Activated naive CD8-positive, alpha-beta T cell treated with anti-CD3 and anti-CD28 coated beads, Interleukin-2, amount 10 ng/mL, durations not matched to agents 7 days and 5 days (primary cell): Measurements from ENCODE around the gene VAMP8. TPM values are rescaled to one million over a fixed set of nuclear protein-coding genes. Genes with fewer than 3 reads are reported as not detected.
A peak's percentile ranks its signal among the peaks of the same experiment; 100 is the strongest.

Source experiments
- ATAC-seq: fragments of 150-1000 bp; cut with Tn5 transposase; one replicate; pipeline ENCODE4 v1.10.0; 2021; ENCODE audit warnings: low read depth, moderate library complexity
- POLR2A ChIA-PET: fragments of 350-600 bp; sonication (Branson Sonifier 250); formaldehyde crosslinking; loops from one replicate; lab custom pipeline; 2021; ENCODE audit warnings: antibody characterized with exemption; lab: Charles Lee
- DNase-seq: peaks from one replicate; pipeline ENCODE4 v3.0.0; 2021
- H3K27ac Mint-ChIP-seq: one replicate; pipeline ENCODE4 v1.8.0; 2022; ENCODE audit warnings: mild to moderate bottlenecking, mixed read lengths
- H3K27me3 Mint-ChIP-seq: one replicate; pipeline ENCODE4 v1.8.0; 2022; ENCODE audit warnings: mild to moderate bottlenecking, moderate library complexity, mixed read lengths
- H3K36me3 Mint-ChIP-seq: one replicate; pipeline ENCODE4 v1.8.0; 2021; ENCODE audit warnings: mild to moderate bottlenecking, mixed read lengths
- H3K4me1 Mint-ChIP-seq: one replicate; pipeline ENCODE4 v1.8.0; 2021; ENCODE audit warnings: mixed read lengths
- H3K4me3 Mint-ChIP-seq: one replicate; pipeline ENCODE4 v1.8.0; 2022; ENCODE audit warnings: mild to moderate bottlenecking, moderate library complexity, mixed read lengths
- H3K9me3 Mint-ChIP-seq: one replicate; pipeline ENCODE4 v1.8.0; 2021; ENCODE audit warnings: mixed read lengths
- total RNA-seq, 2 experiments: library from RNA; stranded (reverse); gene quantifications; one replicate each; pipeline ENCODE4 v1.2.3, GENCODE V29; 2021

The VAMP8 gene
- total RNA-seq, 2 experiments from 2014 or later: 128 to 135 TPM

- Mint-ChIP-seq H3K4me1 (peaks cover 13% of the 10 kb centered on the region), H3K36me3 (no peaks in the 10 kb centered on the region), H3K27ac (no peak overlapping the region), H3K9me3 (no peaks in the 10 kb centered on the region), H3K27me3 (peaks cover 9% of the 10 kb centered on the region), H3K4me3 (no peak overlapping the region)
- ATAC-seq (no peak), DNase-seq (no peak)
- POLR2A ChIA-PET: interaction anchor here (0.7 kb wide), 1 partner anchor 17 kb away, joined by 3 read pairs; no protein-coding TSS in a partner anchor
Observed at GRCh38 chr2:85566265-85566664, 11.1 kb upstream of the VAMP8 start.

GRCh38 chr2:85575739-85576138 is 1.6 kb upstream of the VAMP8 start:
- Mint-ChIP-seq H3K4me1 (peaks cover 23% of the 10 kb centered on the region), H3K36me3 (peaks cover 9% of the 10 kb centered on the region), H3K9me3 (no peaks in the 10 kb centered on the region), H3K27me3 (peaks cover 9% of the 10 kb centered on the region), H3K4me3 (no peak overlapping the region), H3K27ac (no peak overlapping the region)
- no peak for ATAC-seq
- POLR2A ChIA-PET: interaction anchor here (0.6 kb wide), 4 partner anchors 13 to 278 kb away, joined by 3 to 5 read pairs (median 3); no protein-coding TSS in a partner anchor
- DNase-seq: no peak

- ATAC-seq: no peak
- Mint-ChIP-seq H3K36me3 (peaks cover 16% of the 10 kb centered on the region), H3K9me3 (no peaks in the 10 kb centered on the region), H3K27ac (peak overlapping the region; percentile 90), H3K27me3 (peaks cover 4% of the 10 kb centered on the region), H3K4me3 (peak overlapping the region; percentile 92), H3K4me1 (peaks cover 27% of the 10 kb centered on the region)
- POLR2A ChIA-PET: interaction anchor here (0.7 to 4.5 kb wide), 7 partner anchors 12 to 250 kb away, joined by 3 to 30 read pairs (median 9); partner anchors contain the start of genes GGCX, RNF181 and TGOLN2
- no peak for DNase-seq
Observed at GRCh38 chr2:85577063-85577385, 362 bp upstream of the VAMP8 start.

GRCh38 chr2:85578243-85579180 is 1.1 kb downstream of the VAMP8 start:
- H3K4me3 Mint-ChIP-seq: peak overlapping the region; percentile 92
- POLR2A ChIA-PET: interaction anchor here (0.8 to 4.5 kb wide), 14 partner anchors 9 to 251 kb away, joined by 3 to 30 read pairs (median 5); partner anchors contain the start of genes C2orf68, GGCX, MAT2A and RNF181
- H3K4me1 Mint-ChIP-seq: peaks cover 33% of the 10 kb centered on the region
- DNase-seq: peak; percentile 45
- peak; percentile 40 for ATAC-seq
- H3K27ac Mint-ChIP-seq: peak overlapping the region; percentile 90
- H3K36me3 Mint-ChIP-seq: peaks cover 23% of the 10 kb centered on the region
- no peaks in the 10 kb centered on the region for H3K9me3 Mint-ChIP-seq
- no peaks in the 10 kb centered on the region for H3K27me3 Mint-ChIP-seq

GRCh38 chr2:85579266-85579935 is 2.0 kb downstream of the VAMP8 start:
- Mint-ChIP-seq H3K36me3 (peaks cover 24% of the 10 kb centered on the region), H3K4me1 (peaks cover 39% of the 10 kb centered on the region)
- DNase-seq: no peak

GRCh38 chr2:85580206-85580605 is 2.8 kb downstream of the VAMP8 start:
- DNase-seq: no peak
- H3K4me3 Mint-ChIP-seq: peak overlapping the region; percentile 92
- H3K27ac Mint-ChIP-seq: no peak overlapping the region
- peaks cover 24% of the 10 kb centered on the region for H3K36me3 Mint-ChIP-seq
- ATAC-seq: no peak
- POLR2A ChIA-PET: interaction anchor here (0.6 to 4.5 kb wide), 7 partner anchors 7 to 1495 kb away, joined by 3 to 30 read pairs (median 5); partner anchors contain the start of genes GGCX, RNF181 and TGOLN2
- H3K4me1 Mint-ChIP-seq: peaks cover 43% of the 10 kb centered on the region
- H3K27me3 Mint-ChIP-seq: no peaks in the 10 kb centered on the region
- H3K9me3 Mint-ChIP-seq: no peaks in the 10 kb centered on the region

More at GRCh38 chr2:85579266-85579935, 2.0 kb downstream of the VAMP8 start:
- POLR2A ChIA-PET: interaction anchor here (0.6 to 4.5 kb wide), 12 partner anchors 8 to 1496 kb away, joined by 3 to 30 read pairs (median 4); partner anchors contain the start of genes GGCX, RNF181, SH2D6 and TGOLN2
- ATAC-seq: no peak
- Mint-ChIP-seq H3K27ac (peak overlapping the region; percentile 90), H3K27me3 (no peaks in the 10 kb centered on the region), H3K4me3 (peak overlapping the region; percentile 92), H3K9me3 (no peaks in the 10 kb centered on the region)

- peaks cover 55% of the 10 kb centered on the region for H3K4me1 Mint-ChIP-seq
- DNase-seq (no peak), ATAC-seq (no peak)
- peak overlapping the region; percentile 75 for H3K27ac Mint-ChIP-seq
- peaks cover 26% of the 10 kb centered on the region for H3K36me3 Mint-ChIP-seq
- no peaks in the 10 kb centered on the region for H3K9me3 Mint-ChIP-seq
- H3K4me3 Mint-ChIP-seq: no peak overlapping the region
- H3K27me3 Mint-ChIP-seq: no peaks in the 10 kb centered on the region
- POLR2A ChIA-PET: interaction anchor here (1.5 kb wide), 1 partner anchor 22 kb away, joined by 8 read pairs; the partner anchor contains the start of gene GGCX
Observed at GRCh38 chr2:85582492-85582891, 5.1 kb downstream of the VAMP8 start.

- Mint-ChIP-seq H3K9me3 (no peaks in the 10 kb centered on the region), H3K36me3 (peaks cover 24% of the 10 kb centered on the region), H3K4me3 (peak overlapping the region; percentile 97), H3K4me1 (peaks cover 58% of the 10 kb centered on the region), H3K27ac (peak overlapping the region; percentile 95), H3K27me3 (no peaks in the 10 kb centered on the region)
- ATAC-seq (peak; percentile 68), DNase-seq (no peak)
- POLR2A ChIA-PET: interaction anchor here (0.8 to 2.9 kb wide), 5 partner anchors 12 to 44 kb away, joined by 4 to 44 read pairs (median 8); partner anchors contain the start of genes C2orf68, GGCX, MAT2A and RNF181
Observed at GRCh38 chr2:85583667-85584353, 6.4 kb downstream of the VAMP8 start.

- H3K4me3 Mint-ChIP-seq: peak within 1 kb of the TSS; percentile 97
- POLR2A ChIA-PET: interaction anchor here (1.3 to 2.9 kb wide), 6 partner anchors 11 to 166 kb away, joined by 3 to 44 read pairs (median 8); partner anchors contain the start of genes GGCX, MAT2A, RNF181 and SH2D6
- no peaks in the 10 kb centered on the region for H3K27me3 Mint-ChIP-seq
- peak; percentile 38 for ATAC-seq
- peaks cover 57% of the 10 kb centered on the region for H3K4me1 Mint-ChIP-seq
- H3K36me3 Mint-ChIP-seq: peaks cover 23% of the 10 kb centered on the region
- H3K9me3 Mint-ChIP-seq: no peaks in the 10 kb centered on the region
- DNase-seq: peak; percentile 66
- H3K27ac Mint-ChIP-seq: peak within 1 kb of the TSS; percentile 95
Observed at GRCh38 chr2:85584354-85584856, 7.0 kb downstream of the VAMP8 start, which contains the start of gene VAMP5. TSS of gene VAMP5 (plus strand) at chr2:85584431. CDS start at chr2:85584491, 60 bp downstream.

GRCh38 chr2:85584857-85585780 is 7.7 kb downstream of the VAMP8 start:
- H3K27me3 Mint-ChIP-seq: no peaks in the 10 kb centered on the region
- peak overlapping the region; percentile 92 for H3K27ac Mint-ChIP-seq
- POLR2A ChIA-PET: interaction anchor here (1.0 to 2.9 kb wide), 7 partner anchors 11 to 166 kb away, joined by 3 to 44 read pairs (median 6); partner anchors contain the start of genes C2orf68, GGCX, MAT2A and RNF181
- H3K4me1 Mint-ChIP-seq: peaks cover 55% of the 10 kb centered on the region
- ATAC-seq: peak; percentile 36
- no peaks in the 10 kb centered on the region for H3K9me3 Mint-ChIP-seq
- peak; percentile 59 for DNase-seq
- H3K36me3 Mint-ChIP-seq: peaks cover 23% of the 10 kb centered on the region
- H3K4me3 Mint-ChIP-seq: peak overlapping the region; percentile 97

- peaks cover 19% of the 10 kb centered on the region for H3K36me3 Mint-ChIP-seq
- peak overlapping the region; percentile 97 for H3K4me3 Mint-ChIP-seq
- ATAC-seq (no peak), DNase-seq (no peak)
- peaks cover 55% of the 10 kb centered on the region for H3K4me1 Mint-ChIP-seq
- no peaks in the 10 kb centered on the region for H3K27me3 Mint-ChIP-seq
- H3K9me3 Mint-ChIP-seq: no peaks in the 10 kb centered on the region
- peak overlapping the region; percentile 92 for H3K27ac Mint-ChIP-seq
- POLR2A ChIA-PET: interaction anchor here (1.0 to 2.9 kb wide), 6 partner anchors 10 to 167 kb away, joined by 3 to 44 read pairs (median 6); partner anchors contain the start of genes C2orf68, GGCX, MAT2A and RNF181
Observed at GRCh38 chr2:85585781-85586105, 8.4 kb downstream of the VAMP8 start.
